CD4-positive, alpha-beta T cell (primary cell): ENCODE results near the gene SLC35G6. TPM values are rescaled to one million over a fixed set of nuclear protein-coding genes. Genes with fewer than 3 reads are reported as not detected.
A peak's percentile ranks its signal among the peaks of the same experiment; 100 is the strongest.

Experiments
- ATAC-seq: fragments of 200-7000 bp; cut with Tn5 transposase; one replicate; pipeline ENCODE4 v1.10.0; 2022; ENCODE audit warnings: mild to moderate bottlenecking; ENCODE audit not compliant: poor library complexity
- CTCF ChIA-PET: fragments of 350-600 bp; sonication (Branson Sonifier 250); formaldehyde crosslinking; loops from one replicate; lab custom pipeline; 2021; ENCODE audit warnings: antibody characterized with exemption, inconsistent platforms; lab: Charles Lee
- POLR2A ChIA-PET: fragments of 350-600 bp; sonication (Branson Sonifier 250); formaldehyde crosslinking; loops from one replicate; lab custom pipeline; 2021; ENCODE audit warnings: antibody characterized with exemption, inconsistent platforms; lab: Charles Lee
- DNase-seq, 14 experiments: peaks; one replicate each; pipeline ENCODE4 v3.0.0-alpha.2; 2013 to 2020; ENCODE audit warnings: mixed read lengths in 2 of 14
- H3K27ac ChIP-seq, 2 donors: one replicate each; pipeline versions ENCODE4 v1.5.1 to v1.7.0; 2013; ENCODE audit warnings: low read length in 2 of 2, low read depth in 1 of 2, mild to moderate bottlenecking in 1 of 2
- H3K27me3 ChIP-seq, 2 experiments: 1 replicate in 1 of 2; 2 replicates in 1 of 2; pipeline versions ENCODE4 v1.6.1 to v1.7.0; 2013; ENCODE audit warnings: low read length in 2 of 2, control low read depth in 1 of 2, mild to moderate bottlenecking in 1 of 2, moderate library complexity in 1 of 2; ENCODE audit not compliant: insufficient read depth in 2 of 2, control insufficient read depth in 1 of 2
- H3K36me3 ChIP-seq: one replicate; pipeline ENCODE4 v1.6.1; 2013; ENCODE audit warnings: low read length, control low read depth; ENCODE audit not compliant: insufficient read depth
- H3K4me1 ChIP-seq: one replicate; pipeline ENCODE4 v1.6.1; 2013; ENCODE audit warnings: low read length, control low read depth; ENCODE audit not compliant: insufficient read depth
- H3K4me3 ChIP-seq: one replicate; pipeline ENCODE4 v1.5.1; 2013; ENCODE audit warnings: mild to moderate bottlenecking, low read length, moderate library complexity
- H3K9me3 ChIP-seq, 2 experiments: 1 replicate in 1 of 2; 2 replicates in 1 of 2; pipeline versions ENCODE4 v1.6.1 to v1.7.0; 2013; ENCODE audit warnings: low read length in 2 of 2, mild to moderate bottlenecking in 2 of 2, control low read depth in 1 of 2, moderate library complexity in 1 of 2; ENCODE audit not compliant: control insufficient read depth in 1 of 2, insufficient read depth in 1 of 2
- H3K27ac Mint-ChIP-seq: one replicate; pipeline ENCODE4 v1.8.0; 2020; ENCODE audit warnings: mixed read lengths
- H3K27me3 Mint-ChIP-seq: one replicate; pipeline ENCODE4 v1.8.0; 2021; ENCODE audit warnings: mixed read lengths
- H3K36me3 Mint-ChIP-seq: one replicate; pipeline ENCODE4 v1.8.0; 2021; ENCODE audit warnings: low read depth, mixed read lengths
- H3K4me1 Mint-ChIP-seq: one replicate; pipeline ENCODE4 v1.8.0; 2021; ENCODE audit warnings: low read depth, mixed read lengths
- H3K4me3 Mint-ChIP-seq: one replicate; pipeline ENCODE4 v1.8.0; 2020; ENCODE audit warnings: mild to moderate bottlenecking, mixed read lengths
- H3K9me3 Mint-ChIP-seq: one replicate; pipeline ENCODE4 v1.8.0; 2020; ENCODE audit warnings: mixed read lengths
- intact Hi-C, 2 experiments: fragments of 100-400 bp; cut with DNase I in 1 of 2; cut with micrococcal nuclease in 1 of 2; formaldehyde crosslinking; loops; one replicate each; pipeline versions ENCODE4 v1.15.1 to v1.9.0; 2023 to 2025; cut with DNase I, micrococcal nuclease
- total RNA-seq, 174 experiments: library from RNA in 2 of 174; stranded (reverse) in 2 of 174; gene quantifications; one replicate each; pipeline ENCODE4 v1.2.3 and lab custom pipeline; 2021 to 2026
- TF ChIP-seq, protein P1 (sequence below): fragments of 200-600 bp; IDR thresholded peaks from one replicate; pipeline ENCODE4 v1.8.0; 2022; ENCODE audit warnings: antibody characterized with exemption, mild to moderate bottlenecking

SLC35G6 gene
- total RNA-seq, 2 experiments from 2014 or later, result 0.17 TPM; not detected in 1

DNA sequence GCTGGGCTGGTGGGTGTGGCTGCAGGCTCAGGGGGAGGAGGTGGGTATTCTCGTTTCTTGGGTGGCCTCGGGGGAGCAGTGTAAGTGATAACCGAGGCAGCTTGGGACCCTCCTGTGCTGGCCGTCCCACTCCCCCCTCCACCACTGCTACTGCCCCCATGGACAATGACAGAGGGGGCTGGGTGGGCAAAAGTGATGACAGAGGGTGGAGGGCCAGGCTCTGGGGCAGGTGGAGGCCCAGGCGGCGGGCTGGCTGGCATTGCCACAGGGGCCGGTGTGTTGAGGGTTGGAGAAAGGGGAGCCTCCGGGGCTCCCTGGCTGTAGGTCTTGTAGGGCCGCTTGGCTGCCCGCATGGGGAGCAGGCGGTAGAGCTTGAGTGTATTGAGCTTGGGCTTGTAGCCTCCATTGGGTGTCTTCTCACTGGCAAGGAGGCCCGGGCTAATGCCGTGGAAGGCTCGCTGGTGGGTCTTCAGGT lies 17.8 kb upstream of the SLC35G6 start:
- peaks cover 46% of the 10 kb centered on the region for H3K36me3 Mint-ChIP-seq

DNA sequence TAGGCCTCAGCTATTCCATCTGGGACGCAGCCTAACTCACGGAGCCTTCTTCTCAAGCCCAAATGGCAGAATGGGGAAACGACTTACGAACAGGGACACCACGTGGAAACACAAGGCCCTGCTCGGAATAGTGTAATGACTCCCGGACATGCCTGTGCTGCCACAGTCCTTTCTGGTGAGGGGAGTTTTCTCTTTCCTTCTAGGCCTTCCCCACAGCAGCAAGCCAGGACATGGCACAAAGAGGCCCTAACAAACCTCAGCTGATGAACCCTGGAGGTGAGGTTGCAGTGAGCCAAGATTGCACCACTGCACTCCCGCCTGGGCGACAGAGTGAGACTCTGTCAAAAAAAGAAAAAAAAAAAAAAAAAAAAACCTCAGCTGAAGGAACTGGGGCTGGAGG lies 17.2 kb upstream of the SLC35G6 start:
- DNase-seq (no peak), ATAC-seq (no peak)
- H3K4me1 Mint-ChIP-seq, result no peaks in the 10 kb centered on the region
- no peaks in the 10 kb centered on the region for H3K27me3 Mint-ChIP-seq
- H3K9me3 Mint-ChIP-seq, result no peaks in the 10 kb centered on the region
- POLR2A ChIA-PET, result interaction anchor here (12.5 kb wide), 1 partner anchor 14 kb away, joined by 137 read pairs; the partner anchor contains the start of genes SLC35G6 and ZBTB4
- H3K4me3 ChIP-seq, result no peak overlapping the region
- intact Hi-C loops, result no loop called here
- peaks cover 43% of the 10 kb centered on the region for H3K36me3 ChIP-seq
- no peak overlapping the region for H3K4me3 Mint-ChIP-seq
- H3K27ac Mint-ChIP-seq, result peak overlapping the region; percentile 12
- TF ChIP-seq, protein P1, sequence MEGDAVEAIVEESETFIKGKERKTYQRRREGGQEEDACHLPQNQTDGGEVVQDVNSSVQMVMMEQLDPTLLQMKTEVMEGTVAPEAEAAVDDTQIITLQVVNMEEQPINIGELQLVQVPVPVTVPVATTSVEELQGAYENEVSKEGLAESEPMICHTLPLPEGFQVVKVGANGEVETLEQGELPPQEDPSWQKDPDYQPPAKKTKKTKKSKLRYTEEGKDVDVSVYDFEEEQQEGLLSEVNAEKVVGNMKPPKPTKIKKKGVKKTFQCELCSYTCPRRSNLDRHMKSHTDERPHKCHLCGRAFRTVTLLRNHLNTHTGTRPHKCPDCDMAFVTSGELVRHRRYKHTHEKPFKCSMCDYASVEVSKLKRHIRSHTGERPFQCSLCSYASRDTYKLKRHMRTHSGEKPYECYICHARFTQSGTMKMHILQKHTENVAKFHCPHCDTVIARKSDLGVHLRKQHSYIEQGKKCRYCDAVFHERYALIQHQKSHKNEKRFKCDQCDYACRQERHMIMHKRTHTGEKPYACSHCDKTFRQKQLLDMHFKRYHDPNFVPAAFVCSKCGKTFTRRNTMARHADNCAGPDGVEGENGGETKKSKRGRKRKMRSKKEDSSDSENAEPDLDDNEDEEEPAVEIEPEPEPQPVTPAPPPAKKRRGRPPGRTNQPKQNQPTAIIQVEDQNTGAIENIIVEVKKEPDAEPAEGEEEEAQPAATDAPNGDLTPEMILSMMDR, result no peak
- H3K36me3 Mint-ChIP-seq, result peaks cover 46% of the 10 kb centered on the region
- H3K4me1 ChIP-seq, result peaks cover 7% of the 10 kb centered on the region
- no peaks in the 10 kb centered on the region for H3K9me3 ChIP-seq
- no peak overlapping the region for H3K27ac ChIP-seq
- no peaks in the 10 kb centered on the region for H3K27me3 ChIP-seq
- CTCF ChIA-PET, result no interaction called here

More for the DNA sequence above, 17.8 kb upstream of the SLC35G6 start:
- TF ChIP-seq, protein P1, result no peak
- Mint-ChIP-seq H3K27me3 (no peaks in the 10 kb centered on the region), H3K9me3 (no peaks in the 10 kb centered on the region), H3K4me1 (no peaks in the 10 kb centered on the region), H3K4me3 (no peak overlapping the region), H3K27ac (peak overlapping the region; percentile 12)
- H3K4me3 ChIP-seq, result no peak overlapping the region
- ChIA-PET POLR2A (interaction anchor here (12.5 kb wide), 1 partner anchor 15 kb away, joined by 137 read pairs; the partner anchor contains the start of genes SLC35G6 and ZBTB4), CTCF (no interaction called here)
- no peaks in the 10 kb centered on the region for H3K9me3 ChIP-seq
- intact Hi-C loops, result no loop called here
- H3K27ac ChIP-seq, result no peak overlapping the region
- peaks cover 4% of the 10 kb centered on the region for H3K4me1 ChIP-seq
- no peak for DNase-seq
- peaks cover 38% of the 10 kb centered on the region for H3K36me3 ChIP-seq
- no peak for ATAC-seq
- H3K27me3 ChIP-seq, result no peaks in the 10 kb centered on the region

DNA sequence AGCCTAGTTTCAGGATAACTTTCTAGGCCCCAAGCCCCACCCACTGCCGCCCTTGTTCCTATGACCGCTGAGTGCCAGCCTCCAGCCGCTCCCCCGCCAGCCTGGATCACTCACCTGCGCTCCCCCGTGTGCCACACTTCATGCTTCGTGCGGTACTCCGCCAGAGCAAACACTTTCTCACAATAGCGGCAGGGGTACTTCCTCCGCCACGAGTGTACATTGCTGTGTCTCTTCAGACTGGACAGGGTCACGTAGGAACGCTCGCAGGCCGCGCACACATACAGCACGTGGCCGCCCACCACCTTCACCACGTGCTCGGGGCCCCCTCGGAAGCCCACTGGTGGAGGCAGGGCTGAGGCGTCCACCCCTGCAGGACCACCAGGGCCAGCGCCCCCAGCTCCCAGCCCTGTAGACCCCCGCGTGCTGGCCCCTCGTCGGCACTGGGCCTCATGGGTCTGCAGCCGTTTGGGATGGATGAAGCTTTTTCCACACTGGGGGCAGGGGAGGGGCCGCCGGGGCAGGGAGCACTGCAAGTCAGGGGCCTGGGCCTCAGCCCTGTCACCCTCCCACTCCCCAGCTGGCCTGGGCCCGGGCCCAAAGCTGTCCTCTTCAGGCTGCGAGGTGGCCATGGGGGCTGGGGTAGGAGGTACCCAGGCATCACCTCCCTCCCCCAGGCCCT lies 15.5 kb upstream of the SLC35G6 start:
- TF ChIP-seq, protein P1, result no peak
- H3K36me3 ChIP-seq, result peaks cover 43% of the 10 kb centered on the region
- Mint-ChIP-seq H3K4me1 (peaks cover 2% of the 10 kb centered on the region), H3K36me3 (peaks cover 48% of the 10 kb centered on the region), H3K9me3 (no peaks in the 10 kb centered on the region), H3K27ac (no peak overlapping the region), H3K27me3 (no peaks in the 10 kb centered on the region), H3K4me3 (no peak overlapping the region)
- no peak overlapping the region for H3K4me3 ChIP-seq
- ChIA-PET POLR2A (no interaction called here), CTCF (no interaction called here)
- H3K9me3 ChIP-seq, result no peaks in the 10 kb centered on the region
- H3K27me3 ChIP-seq, result no peaks in the 10 kb centered on the region
- H3K4me1 ChIP-seq, result peaks cover 8% of the 10 kb centered on the region
- H3K27ac ChIP-seq, result no peak overlapping the region
- DNase-seq (no peak), ATAC-seq (no peak)
- intact Hi-C loops, result no loop called here
